IPS DF 19.7 (cell line): ENCODE data around the gene ZC3H4.
"Not testable (repeated sequence)": the region's sequence is repeated elsewhere in the genome, so short reads cannot be mapped to it uniquely, and the experiment has no call there.

ENCODE experiments used
- DNase-seq: peaks from one replicate; pipeline ENCODE4 v3.0.0-alpha.2; 2013; ENCODE audit warnings: low read depth, low spot score

ZC3H4 gene

DNA sequence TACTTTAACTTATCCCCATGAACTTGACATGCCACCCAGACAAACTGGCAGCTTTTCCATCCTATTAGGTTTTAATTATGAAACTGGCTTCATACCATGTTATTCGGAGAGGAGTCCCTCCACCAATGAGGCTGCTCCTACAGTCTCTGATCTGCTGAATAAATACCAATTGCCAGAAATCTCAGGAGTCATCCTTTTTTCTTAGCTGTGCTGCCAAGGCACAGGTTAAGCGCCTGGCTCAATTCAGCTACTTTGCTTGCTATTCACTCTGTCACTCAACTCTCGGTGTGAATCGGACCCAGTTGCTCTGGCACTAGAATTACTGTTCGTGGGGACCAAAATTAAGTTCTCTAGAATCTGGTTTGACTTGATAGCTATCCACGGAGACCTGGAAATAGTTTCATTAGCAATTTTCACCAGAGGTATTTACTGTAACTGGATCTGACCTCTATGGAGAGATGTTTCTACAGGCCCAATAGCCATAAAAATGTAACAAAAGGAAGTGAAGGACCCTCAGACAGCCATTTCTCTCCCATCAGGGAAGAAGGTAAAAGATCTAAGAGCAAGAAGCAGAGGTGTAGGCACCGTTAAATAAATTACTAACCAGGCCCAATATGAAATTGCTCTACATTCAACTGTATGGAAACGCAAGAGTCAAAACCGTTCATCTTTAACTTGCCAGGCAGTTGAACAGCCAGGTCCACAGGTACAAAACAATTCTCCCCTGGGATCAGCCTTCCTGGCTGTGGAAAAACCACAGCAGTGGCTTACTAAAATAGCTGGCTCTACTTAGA is 5.4 kb downstream of the ZC3H4 start:
- no peak for DNase-seq

DNA sequence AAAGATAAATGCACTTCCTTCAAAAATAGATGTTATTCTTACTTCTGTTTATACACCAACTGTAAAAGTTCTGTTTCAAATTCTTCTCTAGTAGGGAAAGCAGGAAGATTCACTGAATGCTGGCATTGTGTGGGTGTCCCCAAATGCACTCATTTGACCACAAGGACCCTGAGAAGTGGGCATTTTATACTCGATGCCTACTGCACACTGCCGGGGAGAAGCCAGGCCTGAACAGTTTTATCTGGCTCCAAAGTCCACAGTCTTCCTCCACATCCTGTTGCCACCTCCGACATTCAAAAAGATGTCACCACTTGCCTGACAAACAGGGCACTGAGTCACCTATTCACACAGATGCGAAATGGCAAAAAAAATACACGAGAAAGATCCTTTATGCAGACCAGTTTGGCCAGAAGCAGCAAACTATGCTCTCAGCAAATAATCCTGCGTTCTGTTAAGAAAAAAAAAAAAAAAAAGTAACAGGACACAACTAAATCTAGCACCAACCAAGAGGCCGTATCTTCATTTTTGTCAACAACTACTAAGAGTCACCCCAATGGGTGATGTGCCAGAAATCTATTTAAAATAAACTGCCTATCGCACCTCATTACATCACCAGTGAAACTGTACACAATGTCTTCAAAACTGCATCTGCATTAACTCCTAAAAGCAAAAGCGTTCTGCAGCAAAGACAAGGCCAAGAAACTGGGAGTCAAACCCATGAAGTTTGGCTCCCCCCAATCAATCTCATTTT is 6.2 kb downstream of the ZC3H4 start:
- DNase-seq = no peak

DNA sequence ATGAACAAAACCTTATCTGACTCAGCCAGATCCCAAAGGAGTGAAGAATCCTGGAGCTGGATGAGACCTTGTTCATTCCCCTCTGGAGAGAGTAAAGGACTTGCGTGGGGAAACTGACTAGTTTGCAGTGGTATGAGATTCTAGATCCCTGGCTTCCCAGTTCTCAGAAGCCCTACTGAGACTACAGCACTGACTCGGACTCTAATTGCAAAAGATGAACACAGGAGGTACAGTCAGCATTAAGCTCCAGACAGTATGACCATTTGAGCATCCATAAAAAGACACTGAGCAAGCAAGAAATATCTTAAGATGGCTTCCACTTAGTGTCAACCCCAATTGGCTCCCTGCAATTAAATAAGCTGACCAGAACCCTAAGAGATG is 6.8 kb downstream of the ZC3H4 start:
- DNase-seq = no peak

DNA sequence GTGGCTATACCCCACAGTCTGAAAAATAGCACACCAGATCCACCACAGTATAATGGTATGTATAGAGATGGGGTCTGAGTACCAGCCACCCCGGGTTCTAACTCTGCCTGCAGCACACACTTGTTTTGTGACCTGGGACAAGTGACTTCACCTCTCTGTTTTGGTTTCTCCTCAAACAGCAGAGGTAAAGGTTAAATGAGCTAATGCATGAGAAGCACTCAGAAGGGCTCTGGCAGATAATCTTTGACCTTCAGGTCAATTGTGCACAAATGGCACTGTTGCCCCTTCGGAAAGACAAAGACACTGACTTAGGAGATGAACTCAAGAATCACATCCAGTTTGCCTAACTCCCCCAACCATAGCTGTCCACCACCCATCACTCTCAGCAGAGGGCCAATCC is 7.7 kb downstream of the ZC3H4 start:
- no peak for DNase-seq

DNA sequence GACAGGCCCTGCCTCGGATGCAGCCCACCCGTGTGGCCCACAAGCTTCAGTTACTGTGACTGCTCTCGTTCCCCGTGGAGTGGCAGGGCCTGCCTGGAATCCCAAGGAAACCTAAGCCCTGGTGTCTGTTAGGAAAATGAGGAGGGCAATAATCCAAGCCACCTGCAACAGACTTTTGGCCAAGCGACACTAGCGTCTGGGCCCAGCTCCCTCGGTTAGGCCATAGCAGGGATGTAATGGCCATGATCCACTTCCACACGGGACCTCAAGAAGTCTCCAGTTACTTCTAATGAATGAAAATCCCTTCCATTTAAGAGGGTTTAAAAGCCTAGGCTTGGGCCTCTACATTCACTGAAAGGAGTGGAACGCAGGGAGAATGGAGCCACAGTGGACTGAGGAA is 8.9 kb downstream of the ZC3H4 start:
- DNase-seq = no peak

DNA sequence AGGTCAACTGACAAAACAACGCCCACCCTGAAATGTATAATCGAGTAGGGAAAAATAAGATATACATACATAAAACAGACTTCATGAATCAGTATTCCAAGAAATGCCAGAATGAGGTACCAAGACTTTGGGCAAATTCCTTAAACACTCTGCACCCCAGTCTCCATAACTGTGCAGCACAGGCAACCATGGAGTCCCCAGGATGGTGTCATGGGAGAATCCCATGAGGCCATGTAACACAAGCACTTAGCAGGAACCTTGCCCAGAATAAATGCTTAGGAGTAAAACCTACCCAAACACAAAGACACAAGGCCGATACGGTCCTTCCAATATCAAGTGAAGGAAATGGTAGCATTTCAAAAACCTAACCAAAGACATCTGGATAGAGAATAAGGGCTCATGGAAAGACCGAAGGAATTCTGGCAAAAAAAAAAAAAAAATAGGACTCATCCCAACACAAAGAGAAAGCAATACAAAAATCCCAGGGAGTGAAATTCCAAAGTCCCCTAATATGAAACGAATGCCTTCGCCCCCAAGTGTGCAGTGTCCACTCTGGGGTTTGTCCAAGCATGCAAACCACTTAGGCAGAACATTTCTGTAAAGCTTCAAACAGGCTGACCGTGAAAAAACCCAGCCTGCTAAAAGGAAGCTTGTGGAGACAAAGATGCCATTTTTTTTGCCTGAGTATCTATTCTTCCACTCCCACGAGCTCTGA is 11.1 kb downstream of the ZC3H4 start:
- no peak for DNase-seq

DNA sequence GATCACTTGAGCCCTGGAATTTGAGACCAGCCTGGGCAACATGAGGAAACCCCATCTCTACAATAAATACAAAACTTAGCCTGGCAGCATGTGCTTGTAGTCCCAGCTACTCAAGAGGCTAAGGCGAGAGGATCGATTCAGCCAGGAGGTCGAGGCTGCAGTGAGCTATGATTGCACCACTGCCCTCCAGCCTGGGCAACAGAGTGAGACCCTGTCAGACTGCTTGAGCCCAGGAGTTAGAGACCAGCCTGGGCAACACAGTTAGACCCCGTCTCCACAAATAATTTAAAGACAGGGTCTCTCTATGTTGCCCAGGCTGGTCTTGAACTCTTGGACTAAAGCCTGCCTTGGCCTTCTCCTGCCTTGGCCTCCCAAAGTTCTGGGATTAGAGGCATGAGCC is 12.5 kb downstream of the ZC3H4 start:
- not testable (repeated sequence) for DNase-seq

DNA sequence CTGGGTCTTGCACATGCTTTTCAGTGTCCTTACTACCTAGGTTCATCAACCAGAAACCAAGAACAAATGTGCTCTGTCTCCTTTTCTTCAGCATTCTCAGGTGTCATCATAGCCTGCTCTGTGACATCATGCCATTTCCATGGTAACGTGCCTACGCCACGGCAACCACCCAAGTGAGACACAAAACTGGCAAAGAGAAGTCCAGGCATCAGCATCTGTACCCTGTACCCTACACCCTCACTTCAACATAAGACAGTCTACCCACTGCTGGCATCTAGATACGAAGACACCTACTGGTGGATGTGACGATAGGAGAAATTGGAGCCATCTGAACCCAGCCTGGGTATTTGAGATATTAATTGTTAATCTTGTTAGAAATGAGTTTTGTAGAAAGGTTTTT is 13.3 kb downstream of the ZC3H4 start:
- no peak for DNase-seq

DNA sequence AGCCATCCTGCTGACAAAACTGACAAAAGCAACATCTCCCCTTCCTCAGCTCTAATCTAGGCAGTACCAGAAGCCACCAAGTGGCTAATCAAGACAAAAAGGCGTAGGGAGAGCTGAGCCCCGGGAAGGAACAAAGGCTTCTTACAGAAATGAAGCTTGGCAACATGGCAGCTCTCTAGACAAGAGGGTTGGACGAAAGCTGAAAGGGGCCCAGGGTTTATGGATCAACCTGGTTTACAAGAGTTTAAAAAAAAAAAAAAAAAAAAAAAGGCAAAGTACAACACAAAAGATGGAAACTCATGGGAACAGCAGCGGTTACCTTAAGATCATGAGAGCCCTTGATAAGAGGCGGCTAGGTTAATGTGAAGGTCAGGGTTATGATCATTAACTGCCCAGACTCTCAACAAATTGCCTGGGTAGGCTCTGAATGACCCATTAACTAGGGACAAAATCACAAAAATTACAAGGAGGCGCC is 14.0 kb downstream of the ZC3H4 start:
- no peak for DNase-seq

DNA sequence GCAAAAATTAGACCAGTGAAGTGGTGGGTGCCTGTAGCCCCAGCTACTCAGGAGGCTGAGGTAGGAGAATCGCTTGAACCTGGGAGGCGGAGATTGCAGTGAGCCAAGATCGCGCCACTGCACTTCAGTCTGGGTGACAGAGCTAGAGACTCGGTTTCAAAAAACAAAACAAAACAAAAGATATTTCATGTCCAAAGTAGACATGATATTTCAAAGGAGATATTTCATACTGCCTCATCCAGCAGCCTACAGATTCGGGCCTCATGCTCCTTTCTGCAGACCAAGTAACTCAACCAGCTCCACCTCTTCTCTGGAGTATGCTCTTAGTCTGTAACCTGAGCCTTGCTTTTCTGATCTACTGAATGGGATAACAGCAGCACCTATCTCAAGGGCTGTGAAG is 15.0 kb downstream of the ZC3H4 start:
- no peak for DNase-seq

DNA sequence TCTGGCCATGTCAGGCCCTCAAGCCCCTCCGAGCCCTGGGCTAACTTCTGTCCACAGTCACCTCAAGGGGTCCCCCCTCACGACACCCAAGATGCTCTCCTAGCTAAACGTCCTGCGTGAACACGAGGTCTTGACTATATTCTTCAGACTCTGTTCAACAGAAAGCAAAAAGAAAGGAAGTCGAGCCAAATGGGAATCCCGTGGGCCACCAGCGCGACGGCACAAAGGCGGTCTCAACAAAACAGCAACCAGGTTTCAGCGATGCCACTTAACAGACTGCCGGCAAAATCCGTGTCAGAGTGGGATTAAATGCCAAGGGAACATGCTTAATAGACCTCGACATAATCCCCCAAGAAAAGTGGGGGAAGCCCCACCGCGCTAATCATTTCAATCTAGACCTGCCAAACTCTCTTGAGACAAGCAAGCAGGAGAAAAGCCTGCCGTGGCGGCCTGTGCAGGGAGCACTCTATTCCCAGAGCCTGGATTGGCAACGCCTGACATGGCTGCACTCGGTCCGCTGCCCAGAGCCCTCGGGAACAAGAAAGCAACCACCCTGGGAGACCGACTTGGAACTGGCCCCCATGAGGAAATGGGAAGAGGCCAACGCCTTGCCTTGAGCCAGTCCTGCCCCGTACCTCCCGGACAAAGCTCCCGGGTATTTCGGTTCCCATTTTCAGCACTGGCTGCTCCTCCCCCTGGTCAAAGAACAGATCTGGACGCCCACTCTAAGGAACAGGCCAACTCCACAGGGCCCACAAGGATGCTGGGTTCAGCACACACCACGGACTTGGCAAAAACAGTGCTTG is 16.0 kb downstream of the ZC3H4 start:
- DNase-seq = no peak

DNA sequence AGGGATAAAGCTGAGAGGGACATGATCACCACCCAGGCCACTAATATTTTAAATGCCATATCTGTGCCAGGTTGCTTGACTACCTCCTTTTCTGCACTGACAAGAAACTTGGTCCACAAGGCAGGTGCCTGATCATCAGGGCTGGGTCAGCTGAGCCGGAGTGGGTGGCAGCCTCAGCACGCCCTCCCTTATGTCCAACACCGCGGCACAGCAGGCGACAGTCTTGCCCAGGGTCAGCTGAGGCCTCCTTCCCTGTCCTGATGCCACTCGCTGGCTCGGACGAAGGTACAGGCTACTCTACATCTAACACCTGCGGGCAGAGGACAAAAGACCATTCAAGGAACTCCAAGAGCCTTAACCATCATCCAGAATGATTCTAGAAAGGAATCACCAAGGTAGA is 16.9 kb downstream of the ZC3H4 start:
- DNase-seq = no peak

DNA sequence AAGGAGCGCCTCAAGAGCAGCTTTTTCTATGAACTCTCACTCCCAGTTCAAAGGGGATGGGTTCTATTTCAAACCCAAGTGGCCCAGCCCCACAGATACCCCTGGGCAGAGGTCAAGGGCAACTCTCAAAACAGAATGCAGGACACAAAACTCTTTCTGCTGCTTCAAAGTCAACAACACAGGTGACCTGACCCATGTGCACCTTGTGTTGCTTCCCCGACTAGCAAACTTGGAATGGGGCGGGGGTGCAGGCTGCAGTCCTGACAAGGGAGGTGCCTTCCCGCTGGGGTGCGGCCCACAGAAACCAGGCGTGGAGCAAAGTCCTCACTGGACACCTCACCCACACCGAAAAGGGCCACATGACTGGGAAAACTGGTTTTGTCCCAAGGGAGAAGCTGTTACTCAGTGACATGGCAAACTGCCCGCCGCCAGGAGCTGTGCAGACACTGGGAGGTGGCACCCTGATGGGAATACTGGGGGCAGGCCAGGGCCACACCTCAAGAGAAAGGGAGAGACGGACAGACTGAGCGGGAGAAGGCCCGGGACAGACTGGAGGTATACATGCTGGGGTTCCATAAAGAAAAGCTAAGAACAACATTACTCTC is 17.4 kb downstream of the ZC3H4 start:
- DNase-seq = no peak

DNA sequence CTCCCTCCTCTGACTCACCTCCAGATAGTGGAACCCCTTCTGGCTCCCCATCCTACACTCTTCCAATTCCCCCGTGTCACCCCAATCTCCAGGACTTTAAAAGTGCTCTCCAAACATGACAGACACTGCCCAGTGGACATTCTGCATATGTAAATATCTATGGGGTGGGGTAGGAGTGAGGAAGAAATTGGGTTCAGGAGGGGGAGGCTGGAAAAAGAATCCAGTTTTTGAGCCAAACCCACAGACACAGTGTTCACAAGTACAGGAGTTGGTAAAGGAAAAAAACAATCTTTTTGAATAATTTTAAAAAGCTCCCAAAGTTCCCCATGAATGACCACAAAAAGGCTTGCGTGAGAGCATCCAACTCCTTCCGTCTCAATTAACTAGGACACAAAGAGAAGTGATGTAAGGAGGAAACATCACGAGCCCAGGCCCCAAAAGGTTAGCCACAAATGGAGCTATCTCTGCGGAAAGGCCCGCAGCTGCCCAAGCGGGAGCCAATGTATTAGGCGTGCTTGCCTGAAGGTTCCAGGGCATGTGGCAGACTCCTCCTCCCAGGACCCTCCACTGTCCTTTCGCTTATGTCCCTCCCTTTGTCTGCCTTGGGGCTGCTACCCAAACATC is 18.0 kb downstream of the ZC3H4 start:
- DNase-seq = no peak

DNA sequence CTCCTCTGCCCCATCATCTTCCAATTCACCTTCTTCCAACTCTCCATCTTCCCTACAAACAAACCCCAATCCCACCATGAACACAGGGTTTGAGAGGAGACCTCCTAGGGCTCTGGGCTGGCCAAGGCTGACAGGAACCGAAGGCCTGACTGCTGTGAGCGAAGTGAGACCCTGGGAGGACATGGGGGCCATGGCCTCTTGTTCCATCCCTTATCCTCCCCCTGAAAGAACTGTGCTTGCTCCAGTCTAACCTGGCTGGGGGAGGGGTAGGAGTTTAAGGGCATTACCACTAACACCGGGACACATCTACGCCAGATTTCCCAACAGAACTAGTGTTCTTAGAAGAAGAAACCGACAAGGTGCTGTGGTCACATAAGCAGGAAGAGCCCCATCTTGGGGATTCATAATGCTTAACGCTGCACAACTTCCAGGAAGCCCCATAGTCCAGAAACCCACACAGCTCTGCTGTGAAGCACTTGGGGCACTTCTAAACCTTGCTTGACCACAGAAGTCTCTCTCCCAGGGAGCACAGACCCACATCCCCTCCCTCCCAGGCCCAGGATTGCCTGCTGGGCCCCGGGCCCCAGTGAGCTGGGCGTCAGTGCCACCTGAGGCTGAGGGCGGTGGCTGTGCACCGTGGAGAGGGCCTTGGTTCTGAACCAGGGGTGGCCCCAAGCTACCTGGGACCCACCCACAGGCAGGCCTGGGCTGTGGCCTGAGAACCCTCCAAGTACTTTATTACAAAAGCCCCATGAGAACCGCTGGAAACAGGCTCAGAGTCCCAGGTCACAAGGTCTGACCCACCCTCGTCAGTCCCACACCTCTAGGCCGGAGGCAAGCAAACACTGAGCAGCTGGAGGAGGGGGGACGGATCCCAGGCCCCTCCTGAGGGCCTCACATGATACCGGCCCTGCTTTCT is 18.8 kb downstream of the ZC3H4 start:
- DNase-seq = no peak

DNA sequence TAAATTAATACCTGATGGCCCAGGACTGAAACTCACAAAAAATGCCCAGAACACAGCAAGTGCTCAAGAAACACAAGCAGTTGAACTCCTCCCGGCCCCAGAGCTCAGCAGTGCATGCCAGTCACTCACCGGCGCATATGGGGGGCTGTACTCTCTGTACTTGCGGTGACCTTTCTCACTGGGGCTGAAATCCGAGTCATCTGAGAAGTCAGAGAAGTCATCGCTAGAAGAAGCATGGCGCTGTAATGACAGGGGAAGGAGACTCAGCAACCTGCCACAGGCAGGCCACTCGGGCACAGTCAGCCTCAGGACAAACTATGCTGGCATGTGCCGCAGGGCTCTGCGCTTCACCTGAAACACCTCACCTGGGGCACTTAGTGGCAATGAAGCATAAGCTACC is 19.7 kb downstream of the ZC3H4 start:
- DNase-seq = no peak

DNA sequence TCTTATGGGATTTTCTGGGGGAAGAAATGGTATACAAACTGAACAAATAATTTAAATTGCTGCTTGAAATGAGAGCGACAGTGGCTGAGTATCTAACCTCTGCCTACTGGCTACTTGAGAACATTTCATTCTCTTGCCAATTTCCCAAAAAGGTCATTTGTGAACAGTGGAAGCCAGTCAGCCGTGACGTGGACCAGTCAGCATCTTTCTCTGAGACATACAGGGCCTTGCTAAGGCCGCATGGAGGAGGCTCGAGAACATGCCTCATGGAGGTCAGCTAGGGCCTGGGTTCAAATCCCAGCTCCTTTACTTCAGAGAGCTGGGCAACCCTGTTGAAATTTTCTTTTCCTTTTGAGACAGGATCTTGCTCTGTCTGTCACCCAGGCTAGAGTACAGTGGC is 20.3 kb downstream of the ZC3H4 start:
- no peak for DNase-seq

DNA sequence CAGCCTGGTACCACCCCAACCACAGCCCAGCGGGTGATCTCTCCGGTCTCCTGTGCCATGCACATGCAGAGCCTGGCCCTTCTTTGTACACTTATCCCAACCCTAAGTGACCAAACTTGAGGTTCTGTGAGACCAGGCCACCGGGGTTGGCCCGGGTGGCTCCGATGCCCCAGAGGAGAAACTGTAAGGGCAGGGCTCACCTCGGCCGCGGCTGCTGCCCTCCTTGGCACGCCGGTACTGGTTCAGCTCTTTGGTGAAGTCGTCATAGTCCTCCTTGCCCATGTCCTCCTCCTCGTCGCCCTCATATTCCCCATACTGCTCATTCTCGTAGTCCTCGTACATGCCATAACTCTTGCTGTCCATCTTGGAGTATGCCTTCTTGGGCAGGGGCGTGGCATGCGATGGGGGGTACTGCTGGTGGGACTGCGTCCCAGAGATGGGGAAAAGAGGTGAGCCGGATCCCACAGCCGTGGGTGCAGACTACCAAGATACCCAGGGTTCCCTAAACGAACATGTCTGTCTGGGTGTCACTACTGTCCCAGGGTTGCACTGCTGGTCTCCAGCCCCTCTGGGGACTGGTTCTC is 23.7 kb downstream of the ZC3H4 start:
- no peak for DNase-seq

DNA sequence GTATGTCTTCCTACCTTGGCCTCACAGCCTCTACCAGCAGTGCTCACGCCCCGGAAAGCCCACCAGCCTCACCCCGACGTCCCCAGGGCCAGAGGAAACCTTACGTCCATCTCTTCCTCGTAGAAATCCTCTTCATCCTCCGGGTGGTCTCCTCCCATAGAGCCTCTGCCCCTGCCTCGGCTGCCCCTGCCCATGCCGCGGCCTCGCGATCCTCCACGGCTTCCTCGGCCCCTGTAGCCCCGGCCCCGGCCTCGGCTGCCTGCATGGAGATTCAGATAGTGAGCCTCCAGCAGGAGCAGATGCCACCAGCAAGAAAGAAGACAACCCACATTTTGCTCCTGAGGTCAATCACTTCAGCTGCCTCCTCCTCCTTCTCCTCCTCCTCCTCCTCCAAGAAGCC is 27.3 kb downstream of the ZC3H4 start:
- no peak for DNase-seq
